GM21737 (cell line): ENCODE results near the gene FKBP1A.

Source experiments
- ATAC-seq: cut with Tn5 transposase; IDR thresholded peaks from one replicate; pipeline ENCODE4 v1.9.1; 2021; ENCODE audit warnings: mild to moderate bottlenecking, moderate library complexity; ENCODE audit not compliant: unreplicated experiment

The FKBP1A gene

DNA sequence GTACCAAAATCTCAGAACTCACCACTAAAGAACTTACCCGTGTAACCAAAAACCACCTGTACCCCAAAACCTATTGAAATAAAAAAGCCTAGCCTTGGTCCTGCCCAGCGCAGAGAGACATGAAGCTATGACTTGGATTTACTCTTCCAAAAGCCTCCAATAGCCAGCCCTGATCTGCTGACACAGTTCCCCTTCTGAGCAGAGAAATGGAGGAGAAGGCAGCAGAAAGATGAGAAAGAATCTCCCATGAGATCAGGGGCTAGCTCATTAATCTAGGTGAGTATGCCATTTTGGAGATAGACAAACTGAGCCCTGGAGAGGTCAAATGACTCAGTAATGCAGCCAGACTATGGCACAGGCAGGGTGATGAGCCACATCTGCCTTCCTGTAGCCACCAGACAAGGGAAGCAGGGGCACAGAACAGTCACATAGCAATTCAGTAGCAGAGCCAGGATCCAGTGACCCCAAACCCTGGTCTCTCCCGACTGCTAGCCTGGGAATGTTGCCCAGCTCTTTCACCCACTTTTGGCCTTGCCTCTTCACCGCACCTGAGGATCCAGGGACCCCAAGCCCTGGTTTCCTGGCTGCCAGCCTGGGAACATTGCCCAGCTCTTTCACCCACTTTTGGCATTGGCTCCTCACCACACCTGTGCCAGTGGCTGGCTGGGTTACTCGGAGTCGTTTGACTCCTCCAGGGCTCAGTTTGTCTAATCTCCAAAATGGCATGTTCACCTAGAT is 56.7 kb downstream of the FKBP1A start:
- ATAC-seq: no peak

DNA sequence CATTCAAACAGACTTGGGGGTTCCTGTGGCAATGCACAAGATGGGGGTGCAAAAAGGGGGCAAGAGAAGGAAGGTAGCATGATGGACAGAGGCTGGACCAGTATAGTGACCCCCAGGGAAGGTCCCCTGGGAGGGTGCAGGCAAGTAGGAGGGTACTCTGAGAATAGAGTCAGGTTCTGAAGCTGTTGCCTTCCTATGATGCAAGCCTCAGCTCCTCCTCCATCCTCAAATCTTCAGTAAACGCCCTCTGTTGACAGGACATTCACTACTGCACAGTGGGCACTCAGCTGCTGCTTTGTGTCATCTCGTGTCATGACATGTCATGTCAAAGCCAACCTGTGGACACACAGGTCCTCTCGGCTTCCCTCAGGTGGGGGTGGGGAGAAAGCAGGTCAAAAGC is 58.1 kb downstream of the FKBP1A start:
- no peak for ATAC-seq

DNA sequence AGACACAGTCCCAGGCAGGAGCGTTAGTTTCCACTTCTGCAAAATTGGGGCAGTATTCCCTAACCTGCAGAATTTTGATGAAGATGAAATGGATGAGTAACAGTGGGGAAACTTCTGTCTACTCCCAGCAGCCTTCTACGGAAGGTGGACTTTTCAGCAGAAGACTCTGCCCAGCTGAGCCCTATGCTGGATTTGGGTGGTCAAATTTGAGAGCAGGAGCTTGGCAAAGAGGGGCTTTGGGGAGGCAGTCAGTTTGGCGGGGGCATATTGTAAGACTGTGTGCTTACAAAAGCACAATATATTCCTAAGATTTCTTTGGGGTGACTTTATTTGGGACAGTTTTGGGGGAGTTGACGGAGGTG is 58.5 kb downstream of the FKBP1A start:
- ATAC-seq: no peak

DNA sequence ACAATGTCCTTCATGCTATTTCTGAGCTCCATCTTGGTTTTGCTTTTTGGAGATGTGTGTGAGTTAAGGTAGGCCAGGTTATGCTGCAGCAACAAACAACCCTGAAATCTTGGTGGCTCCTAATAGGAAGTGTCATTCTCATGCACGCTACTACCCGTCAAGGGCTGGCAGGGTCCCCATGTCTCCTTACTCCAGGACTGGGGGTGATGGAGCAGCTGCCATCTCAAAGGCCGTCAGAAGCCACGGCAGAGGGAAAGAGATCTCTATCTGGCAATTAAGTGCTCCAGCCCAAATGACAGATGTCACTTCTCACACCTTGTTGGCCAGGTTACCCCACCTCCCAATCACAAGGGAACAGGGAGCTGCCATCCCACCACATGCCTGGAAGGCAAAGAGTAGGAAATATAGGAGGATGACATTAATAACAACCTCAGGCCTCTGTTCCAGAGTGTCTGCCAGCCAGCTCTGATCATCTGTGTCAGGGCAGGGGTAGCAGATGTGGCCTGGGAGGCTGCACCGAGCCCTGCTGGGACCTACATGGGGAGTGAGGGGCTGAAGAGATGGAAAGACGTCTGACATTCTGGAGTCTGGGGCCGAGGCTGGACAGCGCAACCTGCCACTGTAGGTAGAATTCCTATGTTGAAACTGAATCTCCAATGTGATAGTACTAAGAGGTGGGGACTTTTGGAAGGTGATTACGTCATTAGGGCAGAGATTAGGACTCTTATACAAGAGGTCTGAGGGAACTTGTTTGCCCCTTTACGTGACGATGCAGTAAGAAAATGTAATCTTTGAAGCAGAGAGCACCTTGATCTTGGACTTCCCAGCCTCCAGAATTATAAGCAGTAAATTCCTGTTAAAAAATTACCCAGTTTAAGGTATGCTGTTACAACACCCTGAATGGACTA is 59.1 kb downstream of the FKBP1A start:
- no peak for ATAC-seq

- no peak for ATAC-seq
These were observed 60.0 kb downstream of the FKBP1A start for GRCh38 chr20:1332749-1333300.

DNA sequence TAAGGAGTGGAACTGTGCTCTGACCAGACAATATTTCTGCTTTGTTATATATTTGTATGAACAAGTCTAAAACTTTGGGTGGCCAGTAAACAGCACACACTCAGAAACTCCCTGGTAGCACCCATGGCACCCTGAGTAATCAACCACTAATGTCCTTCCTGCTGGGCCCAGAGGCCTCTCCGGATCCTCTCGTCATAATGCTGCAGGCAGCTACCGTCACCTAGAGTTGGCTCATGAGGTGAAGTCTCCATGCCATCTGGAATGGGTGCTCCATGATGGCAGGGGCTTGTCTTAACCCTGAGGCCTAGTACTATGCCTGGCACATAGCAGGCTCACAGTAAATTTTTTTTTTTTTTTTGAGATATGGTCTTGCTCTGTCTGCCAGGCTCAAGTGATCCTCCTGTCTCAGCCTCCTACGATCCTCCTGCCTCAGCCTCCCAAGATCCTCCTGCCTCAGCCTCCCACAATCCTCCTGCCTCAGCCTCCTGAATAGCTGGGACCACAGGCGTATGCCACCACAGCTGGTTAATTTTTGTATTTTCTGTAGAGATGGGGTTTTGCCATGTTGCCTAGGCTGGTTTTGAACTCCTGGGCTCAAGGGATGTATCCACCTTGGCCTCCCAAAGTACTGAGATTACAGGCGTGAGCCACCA is 60.9 kb downstream of the FKBP1A start:
- ATAC-seq: no peak

DNA sequence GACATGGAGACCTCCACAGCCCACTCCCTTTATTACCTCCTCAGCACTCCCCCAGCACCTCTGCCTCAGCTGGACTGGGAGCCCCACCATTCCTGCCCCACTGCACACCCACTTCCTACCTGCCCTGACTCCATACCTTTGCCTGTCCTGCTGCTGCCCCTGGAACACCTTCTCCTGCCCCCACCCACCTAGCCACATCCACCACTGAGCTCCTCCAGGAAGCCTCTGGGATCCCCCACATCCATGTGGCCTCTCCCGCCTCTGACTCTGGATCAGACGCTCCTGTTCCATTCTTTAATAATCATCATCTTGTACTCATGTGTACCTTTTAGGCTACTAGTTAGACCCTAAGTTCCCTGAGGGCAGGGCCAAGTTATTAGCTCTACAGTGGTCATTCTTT is 61.8 kb downstream of the FKBP1A start:
- no peak for ATAC-seq

- no peak for ATAC-seq
These were observed 62.6 kb downstream of the FKBP1A start for GRCh38 chr20:1330075-1330830.

DNA sequence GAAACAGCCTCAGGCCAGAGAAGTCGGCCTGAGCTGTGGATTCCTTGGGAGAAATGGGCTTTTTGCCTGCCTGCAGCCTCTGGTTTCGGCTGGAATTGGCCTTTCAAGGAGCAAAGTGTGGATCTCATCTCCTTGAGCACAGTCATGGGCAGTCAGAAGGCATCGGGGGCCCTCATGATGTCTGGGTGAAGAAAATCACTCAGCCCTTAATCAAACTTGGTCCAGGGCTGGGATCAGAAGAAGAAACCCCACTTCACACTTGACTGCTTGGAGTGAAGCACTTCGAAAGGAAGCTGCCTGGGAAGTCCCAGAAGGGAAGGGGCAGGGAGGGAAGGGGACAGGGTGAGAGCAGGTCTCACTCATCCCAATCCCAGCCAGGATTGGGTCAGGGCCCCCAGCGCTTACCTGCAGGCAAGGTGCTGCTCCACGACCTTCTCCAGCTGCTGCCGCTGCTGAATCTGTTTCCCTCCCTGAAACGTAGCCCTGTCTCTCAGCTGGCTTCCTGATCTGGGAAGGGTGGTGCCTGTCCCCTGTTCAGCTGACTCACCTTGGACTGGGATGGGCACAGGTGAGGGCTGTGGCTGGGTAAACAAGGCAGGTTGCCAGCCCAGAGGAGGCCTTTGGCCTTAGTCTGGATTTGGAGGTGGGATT is 64.0 kb downstream of the FKBP1A start, which contains the start of gene SDCBP2:
TSS of gene SDCBP2 (minus strand) at position 460 of the 651 bp plus-strand sequence. CDS start 8,723 bp downstream, outside the sequence.
- ATAC-seq: no peak

- no peak for ATAC-seq
These were observed 64.8 kb downstream of the FKBP1A start for GRCh38 chr20:1327827-1328679.

GRCh38 chr20:1327241-1327653 is 65.6 kb downstream of the FKBP1A start:
- ATAC-seq: no peak

- ATAC-seq: peak; percentile 0
These were observed 66.6 kb downstream of the FKBP1A start for GRCh38 chr20:1326031-1326930.

DNA sequence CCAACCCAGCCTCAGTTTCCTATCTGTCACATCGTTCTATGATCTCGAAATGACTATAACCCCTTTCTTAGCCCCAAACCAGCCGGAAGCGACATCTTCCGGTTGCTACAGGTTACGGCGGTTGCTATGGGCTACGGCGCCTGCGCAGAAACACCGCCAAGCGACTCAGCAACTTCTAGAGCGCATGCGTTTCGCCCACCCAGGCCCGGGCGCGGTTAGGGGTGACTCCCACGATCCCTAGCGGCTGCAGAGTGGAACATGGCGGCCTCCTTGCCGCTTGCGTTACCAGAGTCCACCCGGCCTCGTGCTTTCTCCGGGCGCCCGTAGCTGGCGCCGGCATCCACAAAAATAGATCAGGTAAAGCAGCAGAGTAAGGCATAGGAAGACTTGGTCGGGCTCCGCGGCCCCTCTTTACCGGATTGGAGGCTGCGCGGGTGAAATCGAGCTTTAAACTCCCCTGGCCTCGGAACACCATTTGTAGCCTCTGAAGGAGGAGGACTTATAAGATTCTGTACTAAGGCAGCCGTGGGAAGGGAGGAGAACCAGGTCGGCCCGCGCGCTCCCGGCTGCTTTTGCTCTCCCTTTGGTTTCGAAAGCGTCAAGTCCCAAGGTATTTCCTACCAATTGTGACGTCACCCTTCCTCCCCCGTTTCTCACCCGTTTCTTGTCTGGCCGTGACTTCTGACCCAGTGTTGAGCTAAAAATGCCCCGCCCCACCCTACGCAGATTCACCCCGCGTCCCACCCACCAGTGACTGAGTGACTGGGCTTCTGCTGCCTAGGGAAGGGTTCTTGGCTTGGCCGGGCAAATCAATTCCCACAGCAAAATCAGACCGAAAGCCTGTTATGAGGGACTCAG is 67.5 kb downstream of the FKBP1A start:
- peak; percentile 75 for ATAC-seq

DNA sequence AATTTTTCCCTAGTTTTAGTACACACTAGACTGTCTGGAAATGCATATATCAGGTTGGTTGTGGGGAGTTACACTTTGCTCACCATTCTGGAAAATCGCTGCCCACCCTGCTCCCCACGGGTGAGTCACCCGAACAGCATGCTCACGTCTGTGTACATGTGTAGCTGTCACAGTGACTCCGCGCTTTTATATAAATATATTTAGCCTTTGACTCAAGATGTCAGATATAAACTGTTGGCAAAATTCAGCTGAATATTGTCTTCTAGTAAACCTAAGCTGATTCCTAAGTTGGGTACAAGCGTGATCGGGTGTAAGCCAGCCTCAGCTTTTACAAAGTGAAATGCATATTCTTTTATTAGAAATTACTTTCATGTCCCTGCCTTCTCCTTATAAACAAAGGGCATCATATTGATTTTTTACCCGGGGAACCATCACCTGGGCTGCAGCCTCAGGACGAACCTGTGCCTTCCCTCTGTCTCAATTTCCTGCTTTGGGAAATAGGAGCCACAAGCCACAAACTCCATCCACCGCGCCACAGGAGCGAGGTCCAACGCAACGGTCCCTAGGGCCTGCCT is 68.2 kb downstream of the FKBP1A start:
- ATAC-seq: no peak

DNA sequence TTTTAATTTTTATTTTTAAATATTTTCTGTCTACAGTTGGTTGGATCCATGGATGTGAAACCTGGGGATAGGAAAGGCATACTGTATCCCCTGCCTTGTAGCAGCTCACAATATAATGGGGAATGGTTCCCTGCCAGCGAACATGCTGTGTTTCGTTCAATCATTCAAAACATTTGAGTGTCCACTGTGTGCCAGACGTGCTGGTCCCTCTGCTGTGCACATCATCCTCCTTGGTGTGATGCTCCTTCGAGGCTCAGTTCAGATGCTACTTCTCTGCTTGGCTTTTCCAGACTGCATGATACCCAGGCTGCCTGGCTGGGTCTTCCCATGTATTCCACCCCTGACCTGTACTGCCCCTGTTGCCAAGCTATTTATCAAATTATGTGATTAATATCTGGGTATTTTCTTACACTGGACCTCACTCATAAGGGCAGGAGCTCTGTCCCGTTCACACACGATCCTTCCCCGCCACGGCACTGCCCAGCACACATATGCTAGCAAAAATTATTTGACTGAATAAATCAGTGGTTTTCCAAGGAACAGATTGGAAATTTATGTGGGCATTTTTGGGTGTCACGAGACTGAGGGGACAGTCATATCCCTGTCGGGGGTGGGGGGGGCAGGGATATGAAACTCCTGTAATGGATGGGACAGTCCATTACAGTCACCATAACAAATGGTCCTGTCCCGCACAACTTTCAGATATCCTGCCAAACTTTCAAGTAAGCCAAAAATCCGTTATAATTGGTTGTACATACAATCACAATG is 68.8 kb downstream of the FKBP1A start:
- ATAC-seq: no peak

DNA sequence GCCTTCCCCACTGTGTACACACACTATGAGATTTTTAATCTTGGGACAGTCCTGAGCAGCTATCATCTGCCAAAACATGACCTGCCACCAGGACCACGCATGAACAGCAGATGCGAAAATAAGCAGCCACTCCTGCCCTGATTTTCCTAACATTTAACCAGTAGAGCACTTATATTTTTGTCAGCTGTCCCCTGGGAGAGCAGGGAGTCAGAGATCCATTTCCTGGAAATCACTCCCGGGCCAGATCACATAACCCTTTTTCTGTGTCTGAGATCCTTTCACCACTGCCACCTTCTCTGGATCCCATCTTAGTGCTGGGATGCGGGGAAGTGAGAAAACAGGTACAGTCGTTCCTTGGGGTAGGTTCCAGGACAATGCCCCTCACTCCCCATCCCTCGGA is 69.6 kb downstream of the FKBP1A start:
- ATAC-seq: no peak
